AG09319 (cell line): ENCODE results near the gene SLC25A28.
A peak's percentile ranks its signal among the peaks of the same experiment; 100 is the strongest.

ENCODE experiments used
- DNase-seq: peaks from one replicate; pipeline ENCODE4 v3.0.0-alpha.2; 2010; ENCODE audit warnings: low read depth; ENCODE audit errors: extremely low read depth
- TF ChIP-seq, protein P1 (sequence below): IDR thresholded peaks from 2 replicates; pipeline ENCODE4 v1.5.1; 2011; ENCODE audit warnings: low read depth, mild to moderate bottlenecking, inconsistent platforms, low read length, moderate library complexity

Gene SLC25A28

DNA sequence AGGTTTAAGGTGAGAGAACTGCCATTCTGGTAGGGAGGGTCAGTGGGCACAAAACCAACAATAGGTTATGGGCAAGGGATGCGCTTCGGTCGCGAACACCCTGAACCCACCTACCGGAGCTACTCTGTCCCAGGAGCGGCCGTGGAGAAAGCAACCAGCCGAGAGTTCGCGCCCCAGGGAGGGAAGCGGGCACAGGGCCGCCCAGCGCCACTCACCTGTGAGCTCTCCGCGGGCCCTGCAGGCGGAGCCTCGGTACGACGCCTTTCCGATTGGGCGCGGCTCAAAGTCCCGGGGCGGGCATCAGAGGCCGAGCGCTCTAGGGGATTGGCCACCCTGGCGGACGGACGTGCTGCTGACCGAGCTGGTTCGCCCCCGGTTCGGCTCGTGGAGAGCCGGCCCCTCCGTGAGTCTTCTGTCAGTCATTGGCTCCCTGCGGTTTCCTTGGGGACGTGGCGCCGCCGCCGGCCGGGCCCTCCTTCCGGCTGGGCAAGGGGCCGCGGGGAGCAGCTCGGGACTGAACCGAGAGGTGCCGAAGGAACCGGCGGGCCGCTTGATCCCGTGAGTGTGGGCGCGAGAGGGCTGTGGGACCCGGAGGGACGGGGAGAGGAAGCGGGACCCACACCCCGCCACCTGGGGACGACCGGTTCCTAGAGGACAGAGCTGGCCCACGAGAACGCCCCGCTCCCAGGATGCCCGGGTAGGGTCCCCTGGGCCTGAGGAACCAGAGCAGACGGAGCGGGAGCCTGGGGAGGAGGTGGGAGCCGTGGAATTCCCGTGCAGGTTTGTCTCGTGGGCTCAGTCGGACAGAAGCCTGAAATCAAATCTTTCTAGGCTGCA, 39.0 kb upstream of the SLC25A28 start, which contains the start of gene ENTPD7:
Gene ENTPD7, plus strand, starts transcription at position 479 of the 837 bp plus-strand sequence. CDS start 448 bp downstream, outside the sequence.
- TF ChIP-seq, protein P1, sequence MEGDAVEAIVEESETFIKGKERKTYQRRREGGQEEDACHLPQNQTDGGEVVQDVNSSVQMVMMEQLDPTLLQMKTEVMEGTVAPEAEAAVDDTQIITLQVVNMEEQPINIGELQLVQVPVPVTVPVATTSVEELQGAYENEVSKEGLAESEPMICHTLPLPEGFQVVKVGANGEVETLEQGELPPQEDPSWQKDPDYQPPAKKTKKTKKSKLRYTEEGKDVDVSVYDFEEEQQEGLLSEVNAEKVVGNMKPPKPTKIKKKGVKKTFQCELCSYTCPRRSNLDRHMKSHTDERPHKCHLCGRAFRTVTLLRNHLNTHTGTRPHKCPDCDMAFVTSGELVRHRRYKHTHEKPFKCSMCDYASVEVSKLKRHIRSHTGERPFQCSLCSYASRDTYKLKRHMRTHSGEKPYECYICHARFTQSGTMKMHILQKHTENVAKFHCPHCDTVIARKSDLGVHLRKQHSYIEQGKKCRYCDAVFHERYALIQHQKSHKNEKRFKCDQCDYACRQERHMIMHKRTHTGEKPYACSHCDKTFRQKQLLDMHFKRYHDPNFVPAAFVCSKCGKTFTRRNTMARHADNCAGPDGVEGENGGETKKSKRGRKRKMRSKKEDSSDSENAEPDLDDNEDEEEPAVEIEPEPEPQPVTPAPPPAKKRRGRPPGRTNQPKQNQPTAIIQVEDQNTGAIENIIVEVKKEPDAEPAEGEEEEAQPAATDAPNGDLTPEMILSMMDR = peak; percentile 7
- peak; percentile 85 for DNase-seq

DNA sequence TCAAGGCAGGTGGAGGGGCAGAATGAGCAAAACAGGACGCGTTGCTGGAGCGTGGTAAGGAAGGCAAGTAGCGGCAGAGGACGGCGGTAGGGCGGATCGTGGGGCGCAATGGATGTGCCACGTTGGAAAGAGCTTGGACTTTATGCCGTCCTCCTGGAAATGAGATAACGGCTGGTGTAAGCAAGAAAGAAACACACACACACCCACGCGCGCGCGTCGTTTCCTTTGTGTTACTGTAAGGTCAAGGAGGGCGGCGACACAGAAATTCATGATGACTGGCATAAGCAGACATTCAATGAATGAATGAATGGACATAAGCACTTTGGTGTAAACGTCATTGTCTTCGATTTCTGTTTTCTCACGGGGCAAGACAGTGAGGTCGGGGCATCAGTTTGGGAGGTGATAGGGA, 38.4 kb upstream of the SLC25A28 start:
- TF ChIP-seq, protein P1 = no peak
- DNase-seq = no peak

DNA sequence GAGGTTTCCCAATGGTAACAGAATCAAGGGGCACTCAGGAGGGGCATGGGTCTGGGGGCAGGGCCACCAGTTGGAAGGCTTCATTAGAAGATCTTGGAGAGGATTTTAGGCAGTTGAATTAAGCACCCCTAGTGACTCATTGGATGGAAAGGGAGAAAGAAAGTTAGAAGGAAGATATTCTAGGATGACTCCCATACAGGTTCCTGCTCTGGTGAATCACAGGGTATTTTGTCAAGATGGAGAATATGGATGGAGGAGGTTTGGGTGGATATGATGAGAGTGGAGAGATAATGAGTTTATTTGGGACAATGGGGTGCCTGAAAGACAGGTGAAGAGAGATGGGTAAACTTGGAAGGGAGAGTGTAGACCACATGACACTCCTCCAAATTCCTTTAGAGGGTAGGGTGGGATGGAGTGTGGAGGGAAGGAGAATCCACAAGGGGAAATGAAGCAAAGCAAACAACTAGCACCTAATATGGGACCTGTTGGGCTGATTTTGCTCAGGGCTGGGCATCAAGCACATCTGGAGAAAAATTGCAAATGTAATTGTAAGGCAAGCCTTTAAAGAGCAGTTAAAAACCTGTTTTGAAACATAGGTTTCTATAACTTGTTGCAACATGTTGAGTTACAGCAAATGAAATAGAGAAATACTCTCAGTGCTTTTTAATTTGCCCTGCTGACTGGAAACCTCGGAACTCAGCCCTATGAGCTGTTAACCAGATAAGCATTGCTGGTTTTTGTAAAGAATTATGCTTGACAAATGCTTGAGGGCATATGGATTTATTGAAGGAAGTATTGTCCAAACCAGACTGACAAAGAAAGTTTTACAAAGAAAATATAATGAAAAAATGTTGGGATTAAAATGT, 36.2 kb upstream of the SLC25A28 start:
- TF ChIP-seq, protein P1 = no peak
- no peak for DNase-seq

DNA sequence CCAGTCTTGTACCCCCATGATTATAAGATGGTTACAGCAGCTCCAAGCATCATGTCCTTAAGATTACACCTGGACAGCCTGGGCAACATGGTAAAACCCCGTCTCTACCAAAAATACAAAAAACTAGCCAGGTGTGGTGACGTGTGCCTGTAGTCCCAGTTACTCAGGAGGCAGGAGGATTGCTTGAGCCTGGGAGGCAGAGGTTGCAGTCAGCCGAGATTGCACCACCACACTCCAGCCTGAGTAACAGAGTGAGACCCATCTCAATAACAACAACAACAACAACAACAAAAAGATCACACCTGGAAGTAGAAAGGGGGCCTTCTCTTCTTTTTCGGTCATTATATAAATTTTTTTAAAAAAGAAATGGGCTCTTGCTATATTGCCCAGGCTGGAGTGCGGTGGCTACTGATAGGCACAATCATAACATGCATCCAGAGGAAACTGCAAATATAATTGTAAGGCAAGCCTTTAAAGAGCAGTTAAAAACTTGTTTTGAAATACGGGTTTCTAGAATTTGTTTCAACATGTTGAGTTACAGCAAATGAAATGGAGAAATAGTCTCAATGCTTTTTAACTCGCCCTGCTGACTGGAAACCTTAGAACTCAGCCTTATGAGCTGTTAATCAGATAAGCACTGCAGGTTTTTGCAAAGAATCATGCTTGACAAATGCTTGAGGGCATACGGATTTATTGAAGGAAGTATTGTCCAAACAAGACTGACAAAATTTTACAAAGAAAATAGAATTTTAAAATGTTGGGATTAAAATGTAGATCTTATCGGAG, 34.3 kb upstream of the SLC25A28 start:
- no peak for DNase-seq
- TF ChIP-seq, protein P1 = no peak

DNA sequence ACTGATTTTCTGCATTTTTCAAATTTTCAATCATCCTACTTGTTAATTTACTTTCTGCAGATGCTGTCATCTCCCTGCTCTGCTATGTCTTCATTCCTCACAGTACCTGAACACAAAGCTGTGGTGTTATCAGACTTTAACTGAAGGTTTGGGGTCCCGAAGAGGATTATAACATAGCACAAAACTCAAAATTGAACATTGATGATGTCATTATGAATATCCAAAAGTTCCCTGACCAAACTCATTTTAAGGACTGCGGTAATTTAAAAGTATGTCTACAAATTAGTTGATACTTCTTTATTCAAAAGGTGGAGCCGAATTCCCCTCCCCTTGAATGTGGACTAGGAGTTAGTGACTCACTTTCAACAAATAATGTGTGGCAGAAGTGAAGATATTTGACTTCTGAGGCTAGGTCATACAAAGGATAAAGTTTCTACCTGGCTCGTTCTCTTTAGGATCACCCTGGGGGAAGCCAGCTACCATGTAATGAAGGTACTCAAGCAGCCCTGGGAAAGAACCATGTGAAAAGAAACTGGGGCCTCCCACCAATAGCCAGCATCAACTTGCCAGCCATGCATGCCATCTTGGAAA, 32.7 kb upstream of the SLC25A28 start:
- TF ChIP-seq, protein P1 = no peak
- DNase-seq = no peak

DNA sequence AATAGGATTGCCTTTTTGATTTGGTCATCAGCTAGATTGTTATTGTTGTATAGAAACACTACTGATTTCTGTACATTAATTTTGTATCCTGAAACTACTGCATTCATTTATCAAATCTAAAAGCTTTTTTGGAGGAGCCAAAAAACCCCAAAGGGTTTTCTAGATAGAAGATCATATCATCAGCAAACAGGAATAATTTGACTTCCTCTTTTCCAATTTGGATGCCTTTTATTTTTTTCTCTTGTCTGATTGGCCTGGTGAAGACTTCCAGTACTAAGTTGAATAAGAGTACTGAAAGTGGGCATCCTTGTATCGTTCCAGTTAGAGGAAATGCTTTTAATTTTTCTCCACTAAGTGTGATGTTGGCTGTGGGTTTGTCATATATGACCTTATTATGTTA, 28.5 kb upstream of the SLC25A28 start:
- TF ChIP-seq, protein P1 = no peak
- no peak for DNase-seq
